Stimulated activated CD8-positive, alpha-beta memory T cell treated with anti-CD3 and anti-CD28 coated beads, Interleukin-7, amount 100 ng/mL, for 1 hour (primary cell): ENCODE measurements around the gene MEAK7.
A peak's percentile ranks its signal among the peaks of the same experiment; 100 is the strongest.
"Not testable (repeated sequence)": the region's sequence is repeated elsewhere in the genome, so short reads cannot be mapped to it uniquely, and the experiment has no call there.

Source experiments
- DNase-seq, 2 donors: peaks; one replicate each; pipeline ENCODE4 v3.0.0-alpha.2; 2020; ENCODE audit warnings: low read depth in 2 of 2

The MEAK7 gene

GRCh38 chr16:84534815-84535214 lies 30.4 kb upstream of the MEAK7 start:
- no peak for DNase-seq

- DNase-seq = no peak
Measured at GRCh38 chr16:84532855-84533486, 28.5 kb upstream of the MEAK7 start.

- DNase-seq = no peak
Measured at GRCh38 chr16:84532291-84532724, 27.8 kb upstream of the MEAK7 start.

- no peak for DNase-seq
Measured at GRCh38 chr16:84531671-84532111, 27.2 kb upstream of the MEAK7 start.

- DNase-seq = no peak
Measured at GRCh38 chr16:84530590-84530989, 26.1 kb upstream of the MEAK7 start.

- no peak for DNase-seq
Measured at GRCh38 chr16:84529607-84530006, 25.1 kb upstream of the MEAK7 start.

- no peak for DNase-seq
Measured at GRCh38 chr16:84528322-84528721, 23.9 kb upstream of the MEAK7 start.

- DNase-seq = no peak
Measured at GRCh38 chr16:84527532-84528269, 23.2 kb upstream of the MEAK7 start.

- DNase-seq = no peak
Measured at GRCh38 chr16:84526794-84527531, 22.5 kb upstream of the MEAK7 start.

GRCh38 chr16:84524941-84525581 lies 20.6 kb upstream of the MEAK7 start:
- DNase-seq = not testable (repeated sequence)

- DNase-seq = no peak
Measured at GRCh38 chr16:84524346-84524920, 20.0 kb upstream of the MEAK7 start.

GRCh38 chr16:84521497-84521770 lies 17.0 kb upstream of the MEAK7 start:
- DNase-seq = no peak

- DNase-seq = no peak
Measured at GRCh38 chr16:84520725-84521496, 16.5 kb upstream of the MEAK7 start.

GRCh38 chr16:84519855-84520254 lies 15.4 kb upstream of the MEAK7 start:
- DNase-seq = no peak

- DNase-seq = no peak
Measured at GRCh38 chr16:84518804-84519341, 14.4 kb upstream of the MEAK7 start.

GRCh38 chr16:84518220-84518619 lies 13.8 kb upstream of the MEAK7 start:
- not testable (repeated sequence) for DNase-seq

- no peak for DNase-seq
Measured at GRCh38 chr16:84517366-84517765, 12.9 kb upstream of the MEAK7 start.

- peak; percentile 55 to 63 for DNase-seq
Measured at GRCh38 chr16:84514874-84515835, 10.7 kb upstream of the MEAK7 start.

- no peak for DNase-seq
Measured at GRCh38 chr16:84514295-84514873, 9.9 kb upstream of the MEAK7 start.
